ENCODE results near the gene CMSS1. TPM values are rescaled to one million over a fixed set of nuclear protein-coding genes. Genes with fewer than 3 reads are reported as not detected.

Gene CMSS1
- total RNA-seq, 1 experiment from 2014 or later: 64.1 TPM

DNA sequence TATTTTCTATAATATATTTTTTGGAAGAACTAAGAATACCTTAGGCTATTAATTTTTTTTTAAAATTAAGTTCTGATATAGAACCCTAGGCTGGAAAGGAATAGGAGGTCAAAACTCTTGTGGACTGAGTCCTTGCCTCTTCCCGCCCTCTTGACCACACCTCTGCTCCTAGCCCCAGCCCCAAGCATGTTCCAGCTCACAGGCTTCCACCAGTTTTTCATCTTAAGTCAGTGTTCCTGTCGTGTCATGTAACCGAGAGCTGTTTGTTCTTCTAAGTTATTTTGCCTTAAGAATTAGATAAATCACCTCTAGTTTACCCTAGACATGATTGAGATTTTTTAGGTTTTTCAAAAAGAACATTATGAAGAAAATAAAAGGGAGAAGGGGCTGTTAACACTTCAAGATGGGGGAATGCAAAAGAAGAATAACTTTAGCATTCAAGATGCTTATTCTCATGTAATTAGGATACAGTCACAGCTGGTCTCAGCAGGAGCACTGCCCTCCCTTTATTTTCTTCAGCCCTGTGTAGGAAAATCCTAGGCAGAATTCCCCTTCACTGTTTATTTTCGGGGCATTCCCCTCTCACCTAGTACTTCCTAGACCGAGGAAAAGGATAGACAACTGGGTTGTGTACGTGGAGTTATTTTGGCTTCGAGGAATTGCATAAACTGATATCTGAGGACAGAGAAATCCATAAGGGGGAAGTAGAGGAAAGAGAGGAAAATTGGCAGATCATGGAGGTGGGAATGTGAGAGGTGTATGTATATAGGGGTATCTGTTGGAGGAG lies 110.2 kb downstream of the CMSS1 start:
- no peaks in the 10 kb centered on the region for H3K9me2 ChIP-seq (ENCODE audit: insufficient read depth)
- no peak overlapping the region for H3K4me2 ChIP-seq (ENCODE audit: low read length)
- no peak for TF ChIP-seq RAD21 (IDR thresholded peaks at IDR 0.05; ENCODE audit: low read depth)
- TF ChIP-seq, protein P1, sequence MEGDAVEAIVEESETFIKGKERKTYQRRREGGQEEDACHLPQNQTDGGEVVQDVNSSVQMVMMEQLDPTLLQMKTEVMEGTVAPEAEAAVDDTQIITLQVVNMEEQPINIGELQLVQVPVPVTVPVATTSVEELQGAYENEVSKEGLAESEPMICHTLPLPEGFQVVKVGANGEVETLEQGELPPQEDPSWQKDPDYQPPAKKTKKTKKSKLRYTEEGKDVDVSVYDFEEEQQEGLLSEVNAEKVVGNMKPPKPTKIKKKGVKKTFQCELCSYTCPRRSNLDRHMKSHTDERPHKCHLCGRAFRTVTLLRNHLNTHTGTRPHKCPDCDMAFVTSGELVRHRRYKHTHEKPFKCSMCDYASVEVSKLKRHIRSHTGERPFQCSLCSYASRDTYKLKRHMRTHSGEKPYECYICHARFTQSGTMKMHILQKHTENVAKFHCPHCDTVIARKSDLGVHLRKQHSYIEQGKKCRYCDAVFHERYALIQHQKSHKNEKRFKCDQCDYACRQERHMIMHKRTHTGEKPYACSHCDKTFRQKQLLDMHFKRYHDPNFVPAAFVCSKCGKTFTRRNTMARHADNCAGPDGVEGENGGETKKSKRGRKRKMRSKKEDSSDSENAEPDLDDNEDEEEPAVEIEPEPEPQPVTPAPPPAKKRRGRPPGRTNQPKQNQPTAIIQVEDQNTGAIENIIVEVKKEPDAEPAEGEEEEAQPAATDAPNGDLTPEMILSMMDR (IDR thresholded peaks at IDR 0.05 in 2 of 3, conservative IDR thresholded peaks at IDR 0.05 in 1 of 3; ENCODE audit: borderline replicate concordance in 1 of 3, insufficient read depth in 1 of 3, low read depth in 2 of 3, low read length in 2 of 3): no peak
- TF ChIP-seq SRF (IDR thresholded peaks at IDR 0.05; ENCODE audit: low read depth): no peak
- no peak for TF ChIP-seq JUND (IDR thresholded peaks at IDR 0.05)
- no peak for TF ChIP-seq ZFX (IDR thresholded peaks at IDR 0.05)
- TF ChIP-seq EGR1 (IDR thresholded peaks at IDR 0.05; ENCODE audit: low read depth): no peak
- no peak for TF ChIP-seq POLR2A (IDR thresholded peaks at IDR 0.05; ENCODE audit: borderline replicate concordance, extremely low read depth, insufficient read depth, insufficient read length)
- TF ChIP-seq, protein P2, sequence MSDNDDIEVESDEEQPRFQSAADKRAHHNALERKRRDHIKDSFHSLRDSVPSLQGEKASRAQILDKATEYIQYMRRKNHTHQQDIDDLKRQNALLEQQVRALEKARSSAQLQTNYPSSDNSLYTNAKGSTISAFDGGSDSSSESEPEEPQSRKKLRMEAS (IDR thresholded peaks at IDR 0.05): no peak
- TF ChIP-seq ZNF274 (IDR thresholded peaks at IDR 0.05; ENCODE audit: low read depth, low read length): no peak
- TF ChIP-seq ELF1 (IDR thresholded peaks at IDR 0.05; ENCODE audit: borderline replicate concordance, low read depth): no peak
- TF ChIP-seq, protein P3, sequence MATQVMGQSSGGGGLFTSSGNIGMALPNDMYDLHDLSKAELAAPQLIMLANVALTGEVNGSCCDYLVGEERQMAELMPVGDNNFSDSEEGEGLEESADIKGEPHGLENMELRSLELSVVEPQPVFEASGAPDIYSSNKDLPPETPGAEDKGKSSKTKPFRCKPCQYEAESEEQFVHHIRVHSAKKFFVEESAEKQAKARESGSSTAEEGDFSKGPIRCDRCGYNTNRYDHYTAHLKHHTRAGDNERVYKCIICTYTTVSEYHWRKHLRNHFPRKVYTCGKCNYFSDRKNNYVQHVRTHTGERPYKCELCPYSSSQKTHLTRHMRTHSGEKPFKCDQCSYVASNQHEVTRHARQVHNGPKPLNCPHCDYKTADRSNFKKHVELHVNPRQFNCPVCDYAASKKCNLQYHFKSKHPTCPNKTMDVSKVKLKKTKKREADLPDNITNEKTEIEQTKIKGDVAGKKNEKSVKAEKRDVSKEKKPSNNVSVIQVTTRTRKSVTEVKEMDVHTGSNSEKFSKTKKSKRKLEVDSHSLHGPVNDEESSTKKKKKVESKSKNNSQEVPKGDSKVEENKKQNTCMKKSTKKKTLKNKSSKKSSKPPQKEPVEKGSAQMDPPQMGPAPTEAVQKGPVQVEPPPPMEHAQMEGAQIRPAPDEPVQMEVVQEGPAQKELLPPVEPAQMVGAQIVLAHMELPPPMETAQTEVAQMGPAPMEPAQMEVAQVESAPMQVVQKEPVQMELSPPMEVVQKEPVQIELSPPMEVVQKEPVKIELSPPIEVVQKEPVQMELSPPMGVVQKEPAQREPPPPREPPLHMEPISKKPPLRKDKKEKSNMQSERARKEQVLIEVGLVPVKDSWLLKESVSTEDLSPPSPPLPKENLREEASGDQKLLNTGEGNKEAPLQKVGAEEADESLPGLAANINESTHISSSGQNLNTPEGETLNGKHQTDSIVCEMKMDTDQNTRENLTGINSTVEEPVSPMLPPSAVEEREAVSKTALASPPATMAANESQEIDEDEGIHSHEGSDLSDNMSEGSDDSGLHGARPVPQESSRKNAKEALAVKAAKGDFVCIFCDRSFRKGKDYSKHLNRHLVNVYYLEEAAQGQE (IDR thresholded peaks at IDR 0.05; ENCODE audit: low read depth): no peak
- no peak for TF ChIP-seq CEBPB (IDR thresholded peaks at IDR 0.05; ENCODE audit: low read depth)
- no peak for TF ChIP-seq FOSL1 (IDR thresholded peaks at IDR 0.05; ENCODE audit: low read depth)
- no peak for TF ChIP-seq SIN3A (IDR thresholded peaks at IDR 0.05; ENCODE audit: low read depth)
- no peak for TF ChIP-seq TCF7L2 (IDR thresholded peaks at IDR 0.05; ENCODE audit: borderline replicate concordance, extremely low read depth, insufficient read depth, insufficient read length)
- no peak for TF ChIP-seq POLR2AphosphoS5 (IDR thresholded peaks at IDR 0.05; ENCODE audit: low read depth, low read length)
- no peaks in the 10 kb centered on the region for H3K36me3 ChIP-seq (ENCODE audit: control insufficient read depth in 1 of 2, insufficient read depth in 2 of 2, low read length in 2 of 2)
- no peak overlapping the region for H3K9ac ChIP-seq (ENCODE audit: low read length)
- no peak overlapping the region for H3K4me3 ChIP-seq (replicated peaks in 1 of 2; ENCODE audit: low read depth in 1 of 2, low read length in 2 of 2)
- DNase-seq (ENCODE audit: low read depth, low spot score) (no peak), ATAC-seq (no peak)
- no peaks in the 10 kb centered on the region for H3K79me2 ChIP-seq (ENCODE audit: insufficient read depth, low read length)
- CTCF ChIA-PET: no interaction called here
- intact Hi-C loops (cut with micrococcal nuclease): no loop called here
- RAD21 ChIA-PET (ENCODE audit: low non-redundant PET in 1 of 2, low total read pairs in 2 of 2, uncharacterized antibody in 2 of 2, unreplicated experiment in 2 of 2): no interaction called here
- no peak overlapping the region for H2AFZ ChIP-seq (ENCODE audit: low read depth, low read length, poor library complexity, severe bottlenecking)
- POLR2A ChIA-PET: no interaction called here
- peaks cover 0 to 8% of the 10 kb centered on the region in 2 experiments; a peak in 2 of 4 replicates for H3K4me1 ChIP-seq (ENCODE audit: control insufficient read depth in 1 of 2, insufficient read depth in 2 of 2, low read length in 2 of 2)
- no peaks in the 10 kb centered on the region for H3K9me3 ChIP-seq (ENCODE audit: control insufficient read depth in 1 of 2, insufficient read depth in 1 of 2, low read depth in 1 of 2, low read length in 2 of 2)
- no peaks in the 10 kb centered on the region for H3K27me3 ChIP-seq (ENCODE audit: insufficient read depth, low read length)
- BruUV-seq (replicated peaks): no TSS peak
- H4K20me1 ChIP-seq (ENCODE audit: insufficient read depth): no peaks in the 10 kb centered on the region; the same call in 1 of the 2 replicates
- H3K27ac ChIP-seq (ENCODE audit: low read depth, low read length): no peak overlapping the region
